ENCODE measurements around the gene WDFY4.

WDFY4 gene

GRCh38 chr10:48985621-48986158 is 301.0 kb downstream of the WDFY4 start:
- DNase-seq (ENCODE audit: low read depth), result no peak

- DNase-seq (ENCODE audit: low read depth), result no peak
Measured at GRCh38 chr10:48990226-48990625, 305.6 kb downstream of the WDFY4 start.

DNA sequence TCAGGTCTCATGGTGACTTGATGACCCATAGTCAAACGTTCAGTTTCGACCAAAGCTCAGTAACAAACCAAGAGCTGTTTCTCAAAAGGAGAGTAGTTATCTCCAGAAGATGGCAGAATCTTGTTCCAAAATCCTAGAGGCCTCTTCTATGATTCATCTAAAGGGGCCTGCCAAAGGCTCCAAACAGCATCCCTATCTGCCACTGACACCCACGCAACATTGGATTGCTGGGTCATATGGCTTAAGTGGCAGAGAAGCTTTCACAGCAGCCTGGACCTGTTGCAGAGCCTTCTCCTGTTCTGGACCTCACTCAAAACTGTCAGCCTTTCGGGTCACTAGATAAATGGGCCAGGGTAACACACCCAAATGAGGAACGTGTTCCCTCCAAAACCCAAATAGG is 309.0 kb downstream of the WDFY4 start:
- no peak for DNase-seq (ENCODE audit: low read depth)

- DNase-seq (ENCODE audit: low read depth), result no peak
Measured at GRCh38 chr10:48996329-48996728, 311.7 kb downstream of the WDFY4 start.

- DNase-seq (ENCODE audit: low read depth), result no peak
Measured at GRCh38 chr10:48999346-48999745, 314.7 kb downstream of the WDFY4 start.

- DNase-seq (ENCODE audit: low read depth), result no peak
Measured at GRCh38 chr10:49000437-49001398, 316.0 kb downstream of the WDFY4 start.

- no peak for DNase-seq (ENCODE audit: low read depth)
Measured at GRCh38 chr10:49001402-49001801, 316.7 kb downstream of the WDFY4 start.

- no peak for DNase-seq (ENCODE audit: low read depth)
Measured at GRCh38 chr10:49001870-49002672, 317.4 kb downstream of the WDFY4 start.

DNA sequence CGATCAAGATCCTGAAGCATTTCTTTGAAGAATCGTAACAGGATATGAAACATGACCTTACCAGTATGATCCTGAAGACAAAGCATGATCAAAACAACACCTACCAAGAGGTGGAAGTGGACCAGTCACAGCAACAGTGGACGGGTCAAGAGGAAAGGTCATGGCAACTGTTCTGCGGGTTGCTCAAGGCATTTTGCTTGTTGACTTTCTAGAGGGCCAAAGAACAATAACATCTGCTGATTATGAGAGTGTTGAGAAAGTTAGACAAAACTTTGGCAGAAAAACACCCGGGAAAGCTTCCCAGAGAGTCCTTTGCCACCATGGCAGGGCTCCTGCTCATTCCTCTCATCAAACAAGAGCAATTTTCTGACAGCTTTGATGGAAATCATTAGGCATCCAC is 320.6 kb downstream of the WDFY4 start:
- DNase-seq (ENCODE audit: low read depth), result no peak

DNA sequence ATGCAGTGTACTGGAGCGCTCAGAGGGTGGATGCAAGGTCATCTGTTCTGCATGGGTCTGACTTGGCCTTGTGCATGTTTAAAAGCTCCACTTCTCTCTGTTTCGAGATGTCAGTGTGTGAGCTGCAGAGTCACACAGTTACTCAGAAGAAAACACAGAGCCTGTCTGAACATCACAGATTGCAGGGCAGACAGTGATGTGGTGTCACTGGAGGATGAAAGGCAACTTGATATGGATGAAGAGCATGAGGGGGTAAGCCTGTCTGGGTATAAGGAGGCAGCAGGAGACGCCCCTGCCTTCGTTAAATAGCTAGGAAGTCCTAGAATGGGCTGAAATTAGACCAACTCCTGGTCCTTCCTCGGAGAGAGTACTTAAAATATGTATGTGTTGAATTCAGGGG is 322.5 kb downstream of the WDFY4 start:
- no peak for DNase-seq (ENCODE audit: low read depth)

DNA sequence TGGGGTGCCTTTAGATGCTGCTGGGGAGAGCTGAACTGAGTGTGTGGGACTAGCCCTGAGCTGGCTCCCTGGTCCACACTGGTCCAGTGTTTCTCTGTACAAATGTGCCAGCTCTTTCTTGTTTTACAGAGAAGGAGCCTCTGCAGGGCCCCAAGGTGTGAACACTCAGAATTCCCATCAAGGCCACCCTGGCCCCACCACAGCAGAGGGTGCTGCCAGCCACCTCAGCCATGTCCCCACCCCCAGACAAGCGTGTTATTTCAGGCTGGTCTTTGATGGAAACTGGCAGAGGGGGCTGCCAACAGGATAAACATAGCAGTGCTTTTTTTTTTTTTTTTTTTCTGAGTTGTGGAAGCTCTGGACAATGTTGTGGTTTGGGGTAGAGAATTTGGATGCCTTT is 323.4 kb downstream of the WDFY4 start:
- DNase-seq (ENCODE audit: low read depth), result no peak

DNA sequence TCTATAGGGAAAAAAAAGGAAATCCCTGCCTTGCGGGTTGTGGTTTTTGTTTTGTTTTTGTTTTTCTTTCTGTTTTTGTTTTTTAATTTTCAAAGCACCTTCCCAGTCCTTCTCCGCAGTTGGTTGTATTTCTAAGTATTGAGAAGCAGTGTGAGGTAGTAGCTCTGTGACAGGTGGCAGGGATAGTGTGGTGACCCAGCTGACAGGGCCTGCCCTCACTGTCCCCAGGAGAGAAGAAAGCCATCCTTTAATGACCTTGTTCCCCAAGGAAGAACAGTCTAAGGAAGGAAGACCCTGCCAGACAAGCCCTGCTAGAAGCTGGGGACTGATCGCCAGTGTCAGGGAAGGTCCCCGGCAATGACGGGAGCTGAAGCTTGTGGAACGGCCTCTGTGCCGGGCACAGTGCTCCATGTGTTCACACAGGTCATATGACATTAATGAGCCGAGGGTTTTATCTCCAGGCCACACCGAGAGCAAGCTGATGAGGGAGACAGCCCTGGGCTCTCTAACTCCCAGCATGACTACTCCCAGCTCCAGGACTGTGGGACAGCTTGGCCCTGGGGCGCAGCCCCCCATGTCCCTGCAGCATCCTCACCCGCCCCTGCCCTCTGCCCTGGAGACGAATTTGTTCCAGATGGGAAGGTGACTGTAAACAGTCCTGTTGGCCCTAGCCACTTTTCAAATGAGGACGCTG is 324.0 kb downstream of the WDFY4 start:
- DNase-seq (ENCODE audit: low read depth), result no peak

- no peak for DNase-seq (ENCODE audit: low read depth)
Measured at GRCh38 chr10:49009199-49009979, 324.7 kb downstream of the WDFY4 start.

DNA sequence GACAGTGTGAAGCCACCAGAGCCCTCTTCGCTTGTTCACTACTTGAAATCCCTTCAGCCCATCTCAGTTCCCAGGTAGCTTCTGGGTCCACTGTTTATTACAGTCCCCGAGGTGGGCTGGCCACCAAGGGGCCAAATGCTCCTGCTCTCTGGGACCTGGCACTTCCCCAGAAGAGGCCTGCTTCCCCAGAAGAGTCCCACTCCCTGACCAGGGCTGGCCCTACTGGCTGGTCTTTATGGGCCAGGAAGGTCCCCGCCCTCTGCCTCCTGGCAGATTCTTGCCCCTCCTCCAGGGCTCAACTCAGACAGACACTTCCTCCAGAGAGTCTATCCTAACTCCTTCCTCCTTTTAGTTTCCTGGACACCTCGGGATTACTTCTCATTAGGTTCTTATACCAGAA is 325.6 kb downstream of the WDFY4 start:
- no peak for DNase-seq (ENCODE audit: low read depth)

DNA sequence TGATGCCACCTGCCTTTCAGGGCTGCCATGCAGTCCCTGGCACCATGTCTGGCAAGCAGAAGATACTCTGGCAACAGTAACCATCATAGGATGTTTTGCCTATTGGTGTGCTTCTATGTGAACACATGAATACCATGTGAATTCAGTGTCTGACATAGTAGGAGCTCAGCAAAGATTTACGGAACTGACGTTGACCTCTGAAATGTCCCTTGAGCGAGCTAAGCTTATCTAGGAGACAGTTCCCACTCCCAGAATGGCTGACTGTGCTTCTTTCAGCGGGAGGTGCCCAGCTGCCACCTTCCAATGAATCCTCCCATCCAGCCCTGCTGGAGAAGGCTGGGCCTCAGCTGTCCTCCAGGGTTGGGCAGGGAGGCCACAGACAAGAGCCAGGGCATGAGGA is 326.2 kb downstream of the WDFY4 start:
- no peak for DNase-seq (ENCODE audit: low read depth)

- no peak for DNase-seq (ENCODE audit: low read depth)
Measured at GRCh38 chr10:49011756-49012155, 327.1 kb downstream of the WDFY4 start.

- no peak for DNase-seq (ENCODE audit: low read depth)
Measured at GRCh38 chr10:49012603-49013002, 327.9 kb downstream of the WDFY4 start.

- no peak for DNase-seq (ENCODE audit: low read depth)
Measured at GRCh38 chr10:49015700-49016099, 331.0 kb downstream of the WDFY4 start.

- no peak for DNase-seq (ENCODE audit: low read depth)
Measured at GRCh38 chr10:49021685-49022084, 337.0 kb downstream of the WDFY4 start.

GRCh38 chr10:49023071-49023470 is 338.4 kb downstream of the WDFY4 start:
- no peak for DNase-seq (ENCODE audit: low read depth)

- DNase-seq (ENCODE audit: low read depth), result no peak
Measured at GRCh38 chr10:49023752-49024151, 339.1 kb downstream of the WDFY4 start.

Measured in stimulated activated CD8-positive, alpha-beta memory T cell treated with anti-CD3 and anti-CD28 coated beads, Interleukin-15, amount 100 ng/mL, for 1 hour (primary cell).